Testis (tissue), 3 donors: Measurements from ENCODE around the gene KCNH2. TPM values are rescaled to one million over a fixed set of nuclear protein-coding genes. Genes with fewer than 3 reads are reported as not detected.
A peak's percentile ranks its signal among the peaks of the same experiment; 100 is the strongest.

Experiments used
- DNase-seq: peaks from one replicate; pipeline ENCODE4 v3.0.0-alpha.2; 2019
- H3K27ac ChIP-seq, 2 donors: fragments of 200-600 bp; sonication (generic); one replicate each; pipeline ENCODE4 v1.5.1; 2019
- H3K27me3 ChIP-seq: fragments of 200-600 bp; sonication (generic); one replicate; pipeline ENCODE4 v1.5.1; 2019
- H3K36me3 ChIP-seq: fragments of 200-600 bp; sonication (generic); one replicate; pipeline ENCODE4 v1.5.1; 2017; ENCODE audit warnings: low read depth; ENCODE audit errors: missing control alignments
- H3K4me1 ChIP-seq: fragments of 200-600 bp; sonication (generic); one replicate; pipeline ENCODE4 v1.5.1; 2019
- H3K4me3 ChIP-seq, 2 donors: fragments of 200-600 bp; sonication (generic); one replicate each; pipeline ENCODE4 v1.5.1; 2017 to 2019
- H3K9me3 ChIP-seq: fragments of 200-600 bp; sonication (generic); one replicate; pipeline ENCODE4 v1.5.1; 2017
- POLR2A ChIP-seq: fragments of 450-650 bp; IDR thresholded peaks from one replicate; pipeline ENCODE4 v1.6.1; 2017; ENCODE audit warnings: antibody characterized with exemption, mild to moderate bottlenecking, moderate library complexity
- WGBS, 2 donors: methylation state at CpG; one replicate each; pipeline ENCODE4 v1.1.5; 2018; 5-methylcytosine and 5-hydroxymethylcytosine counted together
- intact Hi-C: fragments of 100-400 bp; cut with DNase I; formaldehyde crosslinking; loops from one replicate; pipeline ENCODE4 v1.15.1; 2023; ENCODE audit warnings: low total_unique reads
- polyA plus RNA-seq: library from polyadenylated mRNA; stranded (reverse); fragments of 350-450 nt; fragmentation: Illumina TruSeq; extraction: RNeasy Lipid Tissue Mini Kit (QIAGEN cat#74804); gene quantifications from one replicate; pipeline ENCODE4 v1.2.3, GENCODE V29; 2014; ENCODE audit warnings: low read depth, low replicate concordance; ENCODE audit not compliant: insufficient read depth
- total RNA-seq, 2 donors: library from RNA; depleted of rRNA; stranded (reverse); fragments of >200 nt; gene quantifications; one replicate each; pipeline ENCODE4 v1.2.3, GENCODE V29; 2016
- TF ChIP-seq, protein P1 (sequence below), 3 experiments: fragments of 450-650 bp in 2 of 3; fragments of 200-600 bp in 1 of 3; sonication (generic) in 1 of 3; IDR thresholded peaks; one replicate each; pipeline ENCODE4 v1.5.1; 2016 to 2019; ENCODE audit warnings: antibody characterized with exemption in 3 of 3, mild to moderate bottlenecking in 2 of 3, moderate library complexity in 1 of 3

The KCNH2 gene
- total and polyA plus RNA-seq, 3 donors from 2014 or later = 82.5 to 247 (median 230) TPM

DNA sequence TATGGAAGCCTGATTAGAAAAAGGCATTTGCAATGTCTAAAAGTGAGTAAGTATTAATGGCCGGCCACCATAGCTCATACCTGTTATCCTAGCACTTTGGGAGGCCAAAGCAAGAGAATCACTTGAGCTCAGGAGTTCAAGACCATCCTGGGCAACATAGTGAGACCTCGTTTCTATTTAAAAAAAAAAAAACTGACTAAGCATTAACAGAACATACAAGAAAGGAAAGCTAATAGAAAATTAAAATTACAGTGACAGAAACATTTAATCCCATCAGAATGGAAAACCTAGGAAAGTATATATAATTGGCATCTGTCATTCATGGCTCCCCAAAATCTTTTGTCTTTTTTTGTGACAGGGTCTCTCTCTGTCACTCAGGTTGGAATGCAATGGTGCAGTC lies 69.9 kb downstream of the KCNH2 start:
- TF ChIP-seq, protein P1, sequence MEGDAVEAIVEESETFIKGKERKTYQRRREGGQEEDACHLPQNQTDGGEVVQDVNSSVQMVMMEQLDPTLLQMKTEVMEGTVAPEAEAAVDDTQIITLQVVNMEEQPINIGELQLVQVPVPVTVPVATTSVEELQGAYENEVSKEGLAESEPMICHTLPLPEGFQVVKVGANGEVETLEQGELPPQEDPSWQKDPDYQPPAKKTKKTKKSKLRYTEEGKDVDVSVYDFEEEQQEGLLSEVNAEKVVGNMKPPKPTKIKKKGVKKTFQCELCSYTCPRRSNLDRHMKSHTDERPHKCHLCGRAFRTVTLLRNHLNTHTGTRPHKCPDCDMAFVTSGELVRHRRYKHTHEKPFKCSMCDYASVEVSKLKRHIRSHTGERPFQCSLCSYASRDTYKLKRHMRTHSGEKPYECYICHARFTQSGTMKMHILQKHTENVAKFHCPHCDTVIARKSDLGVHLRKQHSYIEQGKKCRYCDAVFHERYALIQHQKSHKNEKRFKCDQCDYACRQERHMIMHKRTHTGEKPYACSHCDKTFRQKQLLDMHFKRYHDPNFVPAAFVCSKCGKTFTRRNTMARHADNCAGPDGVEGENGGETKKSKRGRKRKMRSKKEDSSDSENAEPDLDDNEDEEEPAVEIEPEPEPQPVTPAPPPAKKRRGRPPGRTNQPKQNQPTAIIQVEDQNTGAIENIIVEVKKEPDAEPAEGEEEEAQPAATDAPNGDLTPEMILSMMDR (IDR thresholded peaks at IDR 0.05) = no peak
- no peak for TF ChIP-seq POLR2A
- Histone ChIP-seq H3K4me1 (peaks cover 16% of the 10 kb centered on the region), H3K27me3 (no peaks in the 10 kb centered on the region), H3K36me3 (no peaks in the 10 kb centered on the region), H3K9me3 (no peaks in the 10 kb centered on the region), H3K4me3 (no peak overlapping the region), H3K27ac (no peak overlapping the region)
- intact Hi-C loops = no loop called here
- 78 to 93% methylated on average over 2 of the region's 2 CpGs for WGBS, 2 donors
- DNase-seq = no peak

DNA sequence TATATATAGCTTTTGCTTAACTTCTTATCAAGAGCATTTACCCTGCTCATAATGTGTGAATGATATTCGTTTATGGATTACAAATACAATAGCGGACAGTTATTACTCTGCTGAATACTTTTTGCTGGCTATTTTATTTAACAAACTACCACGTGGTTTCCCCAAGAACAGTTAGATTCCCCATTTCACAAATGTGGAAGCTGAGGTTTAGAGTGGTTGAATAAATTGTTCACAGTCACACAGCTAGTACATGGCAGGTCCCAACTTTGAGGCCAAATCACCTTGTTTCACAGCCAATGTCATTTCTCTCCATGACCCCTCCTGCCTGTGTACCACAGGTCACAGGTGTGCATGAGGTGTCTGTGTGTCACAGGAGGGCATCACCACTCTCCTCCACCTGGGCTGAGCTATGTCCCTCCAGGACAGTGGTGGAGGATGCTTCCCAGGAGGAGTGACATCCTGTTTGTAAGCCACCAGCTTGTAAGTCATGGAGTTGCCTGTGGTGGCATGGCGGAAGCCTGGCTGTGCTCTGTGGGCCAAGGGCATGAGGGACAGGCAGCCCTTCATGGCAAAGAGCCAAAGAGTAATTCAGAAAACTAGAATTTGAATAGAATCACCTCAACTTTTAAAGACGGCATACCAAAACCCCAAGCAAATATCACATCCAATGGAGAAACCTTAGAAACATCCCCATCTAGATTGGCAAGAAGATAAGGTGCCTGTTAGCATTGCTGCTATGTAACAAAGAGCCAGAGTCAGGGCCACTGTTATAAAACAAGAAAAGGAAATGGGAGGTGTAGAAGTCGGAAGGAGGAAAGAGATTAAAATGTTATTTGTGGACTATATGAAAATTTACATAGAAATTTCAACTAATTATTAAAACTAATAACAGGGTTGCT lies 73.9 kb downstream of the KCNH2 start:
- H3K36me3 ChIP-seq = no peaks in the 10 kb centered on the region
- WGBS, 2 donors = 78 to 83% methylated on average over 6 of the region's 6 CpGs

DNA sequence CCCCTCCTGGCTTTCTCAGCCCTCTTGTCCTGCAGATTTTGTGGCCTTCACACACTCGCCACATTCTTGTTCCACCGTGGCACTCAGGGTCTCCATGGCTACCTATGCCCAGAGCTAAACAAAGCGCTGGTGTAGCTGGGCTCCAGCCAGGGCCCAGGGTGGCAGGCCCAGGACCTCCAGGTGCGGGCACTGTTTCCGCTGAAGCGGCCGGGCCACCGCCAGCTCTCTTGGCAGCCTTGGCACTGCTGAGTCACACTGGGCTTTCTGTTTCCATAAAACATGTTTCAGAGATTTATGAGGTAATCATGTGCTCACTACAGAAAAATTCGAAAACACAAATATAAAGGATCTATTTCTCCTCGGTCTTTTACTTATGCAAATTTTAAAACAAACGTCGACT lies 74.5 kb downstream of the KCNH2 start:
- TF ChIP-seq, protein P1 (IDR thresholded peaks at IDR 0.05) = no peak
- TF ChIP-seq POLR2A = no peak
- Histone ChIP-seq H3K4me1 (peaks cover 17% of the 10 kb centered on the region), H3K4me3 (no peak overlapping the region), H3K27ac (no peak overlapping the region), H3K9me3 (no peaks in the 10 kb centered on the region), H3K36me3 (no peaks in the 10 kb centered on the region), H3K27me3 (no peaks in the 10 kb centered on the region)
- WGBS, 2 donors = 66 to 86% methylated on average over 12 of the region's 12 CpGs
- intact Hi-C loops = loop anchor here (5.0 kb wide), 1 partner anchor 84 kb away; no protein-coding TSS in a partner anchor
- DNase-seq = peak; percentile 57

More for the DNA sequence above, 73.9 kb downstream of the KCNH2 start:
- Histone ChIP-seq H3K9me3 (no peaks in the 10 kb centered on the region), H3K4me1 (peaks cover 15% of the 10 kb centered on the region), H3K27ac (no peak overlapping the region), H3K4me3 (no peak overlapping the region), H3K27me3 (no peaks in the 10 kb centered on the region)
- DNase-seq = no peak
- intact Hi-C loops = loop anchor here (5.0 kb wide), 1 partner anchor 83 kb away; no protein-coding TSS in a partner anchor
- TF ChIP-seq, protein P1 (IDR thresholded peaks at IDR 0.05) = no peak
- no peak for TF ChIP-seq POLR2A

DNA sequence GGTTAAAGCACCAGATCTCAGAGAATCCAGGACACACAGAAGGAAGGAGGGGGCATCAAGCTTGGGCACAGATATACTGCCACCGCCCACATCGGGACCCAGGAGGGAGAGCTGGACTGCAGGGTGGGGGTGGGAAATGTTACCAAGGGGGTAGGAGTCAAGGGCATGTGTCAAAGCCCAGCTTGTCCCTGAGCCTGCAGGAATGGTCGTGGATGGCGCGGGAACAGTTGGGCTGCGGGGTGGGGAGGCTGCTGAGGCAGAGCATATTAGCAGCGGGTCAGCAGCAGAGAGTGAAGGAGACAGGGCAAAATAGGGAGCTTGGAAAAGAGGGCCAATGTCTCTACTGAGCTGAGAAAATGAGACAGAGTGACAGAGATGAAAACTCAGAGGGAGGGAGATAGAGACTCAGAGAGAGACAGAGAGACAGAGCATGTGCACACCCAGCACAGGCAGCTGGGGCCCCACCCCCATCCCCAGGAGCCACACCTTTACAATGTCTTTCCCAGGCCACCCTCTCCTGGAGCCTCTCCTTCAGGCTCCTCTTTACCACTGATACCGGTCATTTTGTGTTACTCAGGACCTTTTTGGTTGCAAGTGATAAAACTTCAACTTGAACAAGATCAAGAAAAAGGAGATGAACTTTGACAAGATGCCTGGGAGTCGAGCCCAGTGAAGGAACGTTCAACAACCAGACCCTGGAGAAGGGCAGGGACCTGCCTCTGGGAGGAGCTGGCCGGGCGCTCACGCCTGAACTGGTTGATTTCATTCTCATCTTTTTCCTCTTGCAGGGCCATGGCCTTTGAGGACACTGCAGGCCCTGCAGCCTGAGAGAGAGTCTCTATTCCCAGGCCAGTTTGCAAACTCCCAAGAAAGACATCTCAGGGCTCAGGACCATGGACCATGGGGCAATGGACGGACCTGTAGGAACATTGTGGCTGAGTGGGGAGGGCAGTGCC lies 75.8 kb downstream of the KCNH2 start:
- Histone ChIP-seq H3K36me3 (no peaks in the 10 kb centered on the region), H3K4me1 (peaks cover 22% of the 10 kb centered on the region), H3K27ac (no peak overlapping the region), H3K27me3 (no peaks in the 10 kb centered on the region), H3K4me3 (no peak overlapping the region), H3K9me3 (no peaks in the 10 kb centered on the region)
- WGBS, 2 donors = 54 to 71% methylated on average over 14 of the region's 14 CpGs
- intact Hi-C loops = loop anchor here (5.0 kb wide), 1 partner anchor 85 kb away; no protein-coding TSS in a partner anchor
- no peak for DNase-seq
- no peak for TF ChIP-seq POLR2A
- TF ChIP-seq, protein P1 (IDR thresholded peaks at IDR 0.05) = no peak
